Measurements from ENCODE around the gene C1QTNF3.

Gene C1QTNF3

DNA sequence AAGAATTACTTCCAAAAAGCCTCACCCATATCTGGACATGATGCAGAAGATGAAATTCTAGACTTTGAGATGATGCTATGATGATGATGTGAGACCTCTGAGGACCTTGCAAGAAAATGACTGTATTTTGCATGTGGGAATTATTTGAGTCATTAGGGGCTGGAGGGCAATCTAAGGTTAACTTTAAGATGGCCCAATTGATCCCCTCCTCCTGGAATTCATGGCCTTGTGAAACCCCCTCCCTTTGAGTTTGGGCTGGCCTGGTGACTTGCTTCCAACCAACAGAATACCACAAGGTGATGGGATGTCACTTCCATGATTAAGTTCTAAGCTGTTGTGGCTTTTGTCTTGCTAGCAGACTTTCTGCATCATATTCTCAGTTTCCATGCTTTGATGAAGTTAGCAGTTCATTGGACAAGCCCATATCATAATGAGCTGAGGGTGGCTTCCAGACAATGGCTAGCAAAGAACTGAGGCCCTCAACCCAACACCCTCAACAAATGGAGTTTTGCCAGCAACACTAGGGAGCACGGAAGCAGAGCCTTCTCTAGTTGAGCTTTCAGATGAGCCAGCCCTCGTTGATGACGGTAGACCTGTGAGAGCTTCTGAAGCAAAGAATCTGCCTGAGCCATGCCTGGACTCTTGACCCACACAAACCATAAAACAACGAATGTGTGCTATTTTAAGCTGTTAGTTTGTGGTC lies 27.7 kb downstream of the C1QTNF3 start:
- H3K4me3 ChIP-seq (ENCODE audit: low read length in 2 of 2) = no peak overlapping the region
- no peaks in the 10 kb centered on the region for H3K4me1 ChIP-seq (ENCODE audit: control insufficient read depth in 2 of 2, insufficient read depth in 1 of 2, low read depth in 1 of 2, low read length in 2 of 2)
- no peak overlapping the region for H2BK5ac ChIP-seq (ENCODE audit: low read length)
- no peak overlapping the region for H2BK15ac ChIP-seq (ENCODE audit: low read length)
- H3K9me3 ChIP-seq (replicated peaks in 1 of 2; ENCODE audit: control insufficient read depth in 2 of 2, insufficient read depth in 1 of 2, low read depth in 1 of 2, low read length in 2 of 2) = no peaks in the 10 kb centered on the region
- no peak overlapping the region for H3K18ac ChIP-seq (ENCODE audit: low read length)
- no peak overlapping the region for H3K23ac ChIP-seq (ENCODE audit: low read depth, low read length, poor library complexity)
- no peak overlapping the region for H4K91ac ChIP-seq (ENCODE audit: low read depth, low read length, poor library complexity)
- no peak overlapping the region for H4K8ac ChIP-seq (ENCODE audit: low read depth, low read length)
- H2AK5ac ChIP-seq (ENCODE audit: low read depth, low read length) = no peak overlapping the region
- H3K27ac ChIP-seq (replicated peaks; ENCODE audit: low read length) = no peak overlapping the region
- no peak overlapping the region for H2BK12ac ChIP-seq (ENCODE audit: low read length)
- peaks cover 0 to 2% (median 0%) of the 10 kb centered on the region in 3 experiments for H3K27me3 ChIP-seq (ENCODE audit: control insufficient read depth in 3 of 3, insufficient read depth in 3 of 3, low read depth in 1 of 3, low read length in 3 of 3)
- H3K4me2 ChIP-seq (ENCODE audit: insufficient read depth, low read length, poor library complexity, severe bottlenecking) = no peak overlapping the region
- no peak overlapping the region for H2AFZ ChIP-seq (ENCODE audit: low read length)
- no peak overlapping the region for H2BK120ac ChIP-seq (ENCODE audit: low read depth, low read length)
- no peak overlapping the region for H3K4ac ChIP-seq (ENCODE audit: low read length)
- H3K14ac ChIP-seq (ENCODE audit: low read length) = no peak overlapping the region
- WGBS, 2 donors (ENCODE audit: extremely low coverage in 2 of 2, insufficient read length in 2 of 2, insufficient replicate concordance in 1 of 2) = no CpG with 5 or more reads among the region's 4 CpGs
- DNase-seq (ENCODE audit: low spot score) = no peak
- H3K36me3 ChIP-seq (replicated peaks in 1 of 2; ENCODE audit: control insufficient read depth in 2 of 2, insufficient read depth in 2 of 2, low read length in 2 of 2) = peaks cover 0 to 6% of the 10 kb centered on the region in 2 donors
- H3K79me1 ChIP-seq (ENCODE audit: low read depth, low read length) = no peaks in the 10 kb centered on the region
- no peak overlapping the region for H3K9ac ChIP-seq (ENCODE audit: low read depth, low read length, poor library complexity)

DNA sequence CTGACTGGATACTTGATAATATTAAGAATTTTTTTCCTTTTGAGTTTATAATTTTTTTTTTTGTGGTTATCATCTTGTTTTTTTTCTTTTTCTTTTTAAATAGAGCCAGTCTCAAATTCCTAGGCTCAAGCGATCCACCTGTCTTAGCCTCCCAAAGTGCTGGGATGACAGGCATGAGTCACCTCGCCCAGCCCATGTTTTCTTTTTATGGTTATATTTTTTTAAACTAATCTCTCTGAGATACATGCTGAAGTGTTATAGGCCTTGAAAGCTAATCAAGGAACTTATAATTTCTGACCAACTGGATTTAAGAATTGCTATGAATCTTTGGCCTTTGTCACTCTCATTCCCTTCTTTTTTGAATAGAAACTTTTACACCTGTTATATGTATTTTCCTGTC lies 28.4 kb downstream of the C1QTNF3 start:
- no peak overlapping the region for H2BK120ac ChIP-seq (ENCODE audit: low read depth, low read length)
- peaks cover 0 to 4% of the 10 kb centered on the region in 2 donors for H3K36me3 ChIP-seq (replicated peaks in 1 of 2; ENCODE audit: control insufficient read depth in 2 of 2, insufficient read depth in 2 of 2, low read length in 2 of 2)
- no peak overlapping the region for H3K4ac ChIP-seq (ENCODE audit: low read length)
- no peak overlapping the region for H2BK5ac ChIP-seq (ENCODE audit: low read length)
- H3K14ac ChIP-seq (ENCODE audit: low read length) = no peak overlapping the region
- no peaks in the 10 kb centered on the region for H3K79me1 ChIP-seq (ENCODE audit: low read depth, low read length)
- H3K4me1 ChIP-seq (ENCODE audit: control insufficient read depth in 2 of 2, insufficient read depth in 1 of 2, low read depth in 1 of 2, low read length in 2 of 2) = no peaks in the 10 kb centered on the region
- no peak overlapping the region for H4K91ac ChIP-seq (ENCODE audit: low read depth, low read length, poor library complexity)
- no peak overlapping the region for H3K4me2 ChIP-seq (ENCODE audit: insufficient read depth, low read length, poor library complexity, severe bottlenecking)
- no peak overlapping the region for H3K27ac ChIP-seq (replicated peaks; ENCODE audit: low read length)
- H3K27me3 ChIP-seq (ENCODE audit: control insufficient read depth in 3 of 3, insufficient read depth in 3 of 3, low read depth in 1 of 3, low read length in 3 of 3) = peaks cover 0 to 2% (median 0%) of the 10 kb centered on the region in 3 experiments
- no peak overlapping the region for H3K23ac ChIP-seq (ENCODE audit: low read depth, low read length, poor library complexity)
- H3K4me3 ChIP-seq (ENCODE audit: low read length in 2 of 2) = no peak overlapping the region
- H3K18ac ChIP-seq (ENCODE audit: low read length) = no peak overlapping the region
- H2AFZ ChIP-seq (ENCODE audit: low read length) = no peak overlapping the region
- no CpG with 5 or more reads among the region's 2 CpGs for WGBS, 2 donors (ENCODE audit: extremely low coverage in 2 of 2, insufficient read length in 2 of 2, insufficient replicate concordance in 1 of 2)
- no peak for DNase-seq (ENCODE audit: low spot score)
- H4K8ac ChIP-seq (ENCODE audit: low read depth, low read length) = no peak overlapping the region
- no peak overlapping the region for H3K9ac ChIP-seq (ENCODE audit: low read depth, low read length, poor library complexity)
- no peaks in the 10 kb centered on the region for H3K9me3 ChIP-seq (replicated peaks in 1 of 2; ENCODE audit: control insufficient read depth in 2 of 2, insufficient read depth in 1 of 2, low read depth in 1 of 2, low read length in 2 of 2)
- H2BK12ac ChIP-seq (ENCODE audit: low read length) = no peak overlapping the region
- no peak overlapping the region for H2AK5ac ChIP-seq (ENCODE audit: low read depth, low read length)
- no peak overlapping the region for H2BK15ac ChIP-seq (ENCODE audit: low read length)

DNA sequence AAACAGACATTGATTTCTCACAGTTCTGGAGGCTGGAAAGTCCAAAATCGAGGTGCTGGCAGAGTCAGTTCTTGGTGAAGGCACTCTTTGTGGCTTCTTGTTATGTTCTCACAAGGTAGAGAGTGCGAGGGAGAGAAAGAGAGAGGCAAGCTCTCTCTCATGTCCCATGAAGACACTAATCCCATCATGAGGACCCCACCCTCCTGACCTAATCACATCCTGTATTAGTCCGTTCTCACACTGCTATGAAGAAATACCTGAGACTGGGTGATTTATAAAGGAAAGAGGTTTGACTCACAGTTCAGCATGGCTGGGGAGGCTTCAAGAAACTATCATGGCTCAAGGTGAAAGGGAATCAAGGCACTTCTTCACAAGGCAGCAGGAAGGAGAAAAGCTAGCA lies 29.5 kb downstream of the C1QTNF3 start:
- Histone ChIP-seq H4K8ac (ENCODE audit: low read depth, low read length) (no peak overlapping the region), H4K91ac (ENCODE audit: low read depth, low read length, poor library complexity) (no peak overlapping the region), H3K9me3 (replicated peaks in 1 of 2; ENCODE audit: control insufficient read depth in 2 of 2, insufficient read depth in 1 of 2, low read depth in 1 of 2, low read length in 2 of 2) (no peaks in the 10 kb centered on the region), H3K79me1 (ENCODE audit: low read depth, low read length) (no peaks in the 10 kb centered on the region), H2BK5ac (ENCODE audit: low read length) (no peak overlapping the region), H3K4me2 (ENCODE audit: insufficient read depth, low read length, poor library complexity, severe bottlenecking) (no peak overlapping the region), H2AFZ (ENCODE audit: low read length) (no peak overlapping the region), H3K36me3 (replicated peaks in 1 of 2; ENCODE audit: control insufficient read depth in 2 of 2, insufficient read depth in 2 of 2, low read length in 2 of 2) (no peaks in the 10 kb centered on the region), H2BK12ac (ENCODE audit: low read length) (no peak overlapping the region), H3K14ac (ENCODE audit: low read length) (no peak overlapping the region), H3K27me3 (ENCODE audit: control insufficient read depth in 3 of 3, insufficient read depth in 3 of 3, low read depth in 1 of 3, low read length in 3 of 3) (peaks cover 0 to 2% (median 0%) of the 10 kb centered on the region in 3 experiments), H3K18ac (ENCODE audit: low read length) (no peak overlapping the region), H3K23ac (ENCODE audit: low read depth, low read length, poor library complexity) (no peak overlapping the region), H3K9ac (ENCODE audit: low read depth, low read length, poor library complexity) (no peak overlapping the region), H3K4me1 (ENCODE audit: control insufficient read depth in 2 of 2, insufficient read depth in 1 of 2, low read depth in 1 of 2, low read length in 2 of 2) (no peaks in the 10 kb centered on the region), H2BK120ac (ENCODE audit: low read depth, low read length) (no peak overlapping the region), H3K27ac (replicated peaks; ENCODE audit: low read length) (no peak overlapping the region), H3K4me3 (ENCODE audit: low read length in 2 of 2) (no peak overlapping the region), H2BK15ac (ENCODE audit: low read length) (no peak overlapping the region), H2AK5ac (ENCODE audit: low read depth, low read length) (no peak overlapping the region), H3K4ac (ENCODE audit: low read length) (no peak overlapping the region)
- DNase-seq (ENCODE audit: low spot score) = no peak
- no CpG with 5 or more reads among the region's 3 CpGs for WGBS, 2 donors (ENCODE audit: extremely low coverage in 2 of 2, insufficient read length in 2 of 2, insufficient replicate concordance in 1 of 2)

- DNase-seq (ENCODE audit: low spot score) = no peak
- no peak overlapping the region for H3K4ac ChIP-seq (ENCODE audit: low read length)
- H3K23ac ChIP-seq (ENCODE audit: low read depth, low read length, poor library complexity) = no peak overlapping the region
- H3K9ac ChIP-seq (ENCODE audit: low read depth, low read length, poor library complexity) = no peak overlapping the region
- H2BK5ac ChIP-seq (ENCODE audit: low read length) = no peak overlapping the region
- no peaks in the 10 kb centered on the region for H3K36me3 ChIP-seq (replicated peaks in 1 of 2; ENCODE audit: control insufficient read depth in 2 of 2, insufficient read depth in 2 of 2, low read length in 2 of 2)
- no peaks in the 10 kb centered on the region for H3K4me1 ChIP-seq (ENCODE audit: control insufficient read depth in 2 of 2, insufficient read depth in 1 of 2, low read depth in 1 of 2, low read length in 2 of 2)
- no peak overlapping the region for H2AK5ac ChIP-seq (ENCODE audit: low read depth, low read length)
- no peak overlapping the region for H4K91ac ChIP-seq (ENCODE audit: low read depth, low read length, poor library complexity)
- no peaks in the 10 kb centered on the region for H3K9me3 ChIP-seq (replicated peaks in 1 of 2; ENCODE audit: control insufficient read depth in 2 of 2, insufficient read depth in 1 of 2, low read depth in 1 of 2, low read length in 2 of 2)
- H3K27me3 ChIP-seq (ENCODE audit: control insufficient read depth in 3 of 3, insufficient read depth in 3 of 3, low read depth in 1 of 3, low read length in 3 of 3) = peaks cover 0 to 2% (median 0%) of the 10 kb centered on the region in 3 experiments
- H2BK12ac ChIP-seq (ENCODE audit: low read length) = no peak overlapping the region
- no peak overlapping the region for H4K8ac ChIP-seq (ENCODE audit: low read depth, low read length)
- no peak overlapping the region for H3K27ac ChIP-seq (replicated peaks; ENCODE audit: low read length)
- H3K4me2 ChIP-seq (ENCODE audit: insufficient read depth, low read length, poor library complexity, severe bottlenecking) = no peak overlapping the region
- no peak overlapping the region for H2BK120ac ChIP-seq (ENCODE audit: low read depth, low read length)
- H3K79me1 ChIP-seq (ENCODE audit: low read depth, low read length) = no peaks in the 10 kb centered on the region
- no peak overlapping the region for H2BK15ac ChIP-seq (ENCODE audit: low read length)
- H2AFZ ChIP-seq (ENCODE audit: low read length) = no peak overlapping the region
- no peak overlapping the region for H3K18ac ChIP-seq (ENCODE audit: low read length)
- H3K14ac ChIP-seq (ENCODE audit: low read length) = no peak overlapping the region
- no peak overlapping the region for H3K4me3 ChIP-seq (ENCODE audit: low read length in 2 of 2)
Measured at GRCh38 chr5:34012791-34013190, 30.2 kb downstream of the C1QTNF3 start.

Data from neuronal stem cell (in vitro differentiated cells).